NCI-H446 treated with DMSO at 0.1 percent for 48 hours (cell line): ENCODE data around the gene MSMO1.

Source experiments
- DNase-seq: peaks from one replicate; lab custom pipeline; 2025; lab: John Stamatoyannopoulos, UW

The MSMO1 gene

DNA sequence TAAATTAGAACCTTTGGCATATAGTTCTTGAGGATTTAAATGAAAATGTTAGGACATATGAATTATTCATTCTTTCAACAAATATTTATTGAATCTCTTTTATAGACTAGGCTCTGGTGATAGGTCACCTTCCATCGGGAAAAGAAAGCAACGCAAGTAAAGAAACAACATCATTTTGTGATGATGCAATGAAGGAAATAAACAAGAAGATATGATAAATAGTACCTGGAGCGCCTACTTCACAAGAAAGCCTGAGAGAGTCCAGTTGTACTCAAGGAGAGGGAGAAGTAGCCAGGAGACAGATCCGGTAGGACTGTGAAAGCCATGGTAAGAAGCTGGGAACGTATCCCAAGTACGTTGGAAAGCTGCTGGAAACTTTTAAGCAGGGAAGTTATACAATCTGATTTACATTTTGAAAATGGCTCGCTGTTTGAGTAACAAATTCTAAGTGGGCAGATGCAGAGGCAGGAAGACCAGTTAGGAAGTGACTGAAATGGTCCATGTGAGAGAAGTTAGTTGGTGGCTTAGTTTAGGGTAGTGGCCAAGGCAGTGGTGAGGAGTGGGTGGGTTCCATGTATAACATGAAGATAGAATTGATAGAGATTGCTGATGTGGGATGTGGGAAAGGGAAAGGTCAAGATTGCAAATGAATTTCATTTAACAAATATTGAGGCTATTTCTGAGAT is 33.7 kb downstream of the MSMO1 start:
- no peak for DNase-seq

DNA sequence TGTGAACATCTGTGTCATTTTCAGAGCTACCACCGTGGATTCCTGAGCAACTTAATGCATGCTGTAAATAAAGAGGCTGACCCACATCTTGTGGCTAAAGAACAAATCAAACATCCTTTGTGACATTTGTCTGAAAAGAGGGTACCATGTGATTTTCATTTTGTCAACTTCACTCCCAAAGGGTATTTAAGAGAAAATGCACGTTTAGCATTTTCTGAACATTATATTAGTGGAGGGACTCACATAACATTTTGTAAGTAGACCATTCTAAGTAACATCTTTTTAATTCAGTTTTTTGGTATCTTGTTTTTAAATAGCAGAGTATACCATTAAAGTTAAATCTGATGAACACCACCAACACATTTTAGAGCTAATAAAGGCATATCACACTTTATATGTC is 34.3 kb downstream of the MSMO1 start:
- no peak for DNase-seq

DNA sequence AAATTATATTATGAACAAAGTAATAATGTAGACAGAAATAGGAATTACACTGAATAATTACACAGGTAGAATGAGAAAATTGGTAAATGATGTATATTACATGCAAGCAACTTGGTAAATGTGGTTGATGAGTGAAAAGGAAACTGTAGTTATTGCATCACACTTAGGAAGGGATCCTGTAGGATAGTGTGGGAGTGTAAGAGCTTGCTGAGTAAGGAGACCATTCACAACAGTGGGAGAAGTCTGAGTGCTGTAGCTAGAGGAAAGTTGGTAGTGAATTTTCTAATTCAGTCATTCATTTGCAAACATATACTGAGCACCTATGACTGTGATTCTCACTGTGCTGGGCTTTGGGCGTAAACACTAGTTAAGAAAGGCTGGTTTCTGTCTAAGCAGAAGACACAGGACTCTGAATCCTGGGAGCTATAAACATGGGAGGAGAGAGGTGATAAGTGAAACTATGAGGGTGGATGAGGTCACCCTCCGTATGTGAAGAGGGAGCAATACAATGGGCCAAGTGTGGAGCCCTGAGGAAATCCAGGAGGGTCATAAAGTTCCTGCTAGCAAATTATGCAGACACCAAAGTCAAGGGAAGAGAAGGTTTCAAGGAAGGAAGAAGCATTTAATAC is 37.1 kb downstream of the MSMO1 start:
- DNase-seq, result no peak

DNA sequence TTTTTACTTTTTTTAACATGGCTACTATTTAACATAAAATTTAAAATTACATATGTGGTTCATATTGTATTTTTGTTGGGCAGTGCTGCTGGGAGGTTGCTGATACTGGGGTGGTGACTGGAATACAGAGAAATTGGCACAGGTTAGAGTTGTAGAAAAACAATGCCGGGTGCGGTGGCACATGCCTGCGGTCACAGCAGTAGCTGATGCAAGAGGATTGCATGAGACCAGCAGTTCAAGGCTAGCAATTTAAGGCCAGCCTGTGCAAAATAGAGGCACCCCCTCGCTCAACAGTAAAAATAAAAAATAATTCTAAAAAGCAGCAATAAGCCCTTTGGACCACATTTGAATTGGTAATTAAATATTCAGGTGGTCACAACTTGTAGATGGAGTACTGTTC is 39.6 kb downstream of the MSMO1 start:
- no peak for DNase-seq

DNA sequence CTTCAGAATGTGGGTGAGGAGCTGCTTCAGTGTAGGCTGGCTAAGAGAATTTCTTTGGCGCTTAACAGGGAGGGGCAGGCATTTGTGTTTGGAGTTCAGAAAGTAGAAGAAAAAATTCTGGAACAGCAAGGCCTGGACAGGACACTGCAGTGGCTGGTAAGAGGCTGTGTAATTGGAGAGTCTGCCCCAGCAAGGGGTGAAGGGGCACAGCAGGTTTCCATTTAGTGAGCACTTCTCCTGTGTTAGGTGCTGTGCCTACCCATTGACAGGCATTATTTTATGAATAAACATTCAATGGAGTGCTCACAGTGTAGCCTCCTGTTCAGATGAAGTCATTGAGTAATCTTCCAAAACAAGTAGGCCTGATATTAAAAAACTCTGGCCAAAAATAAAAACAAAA is 40.6 kb downstream of the MSMO1 start:
- no peak for DNase-seq

DNA sequence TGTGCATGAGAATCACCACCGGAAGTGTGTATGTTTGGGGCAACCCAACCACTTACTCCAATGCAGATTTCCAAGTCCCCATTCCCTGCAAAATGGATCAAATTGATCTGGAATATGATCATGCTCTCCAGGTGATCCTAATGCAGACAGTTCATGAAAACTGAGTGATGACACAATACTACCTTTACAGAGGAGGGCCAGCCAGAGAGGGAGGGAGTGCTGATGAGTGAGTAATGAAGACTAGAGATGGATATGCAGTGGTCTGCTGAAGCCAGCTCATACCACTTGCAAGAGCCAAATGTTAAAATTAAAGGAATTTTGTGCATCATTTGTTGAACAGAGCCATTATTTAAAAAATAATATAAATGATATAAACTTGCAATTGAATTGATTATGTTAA is 41.1 kb downstream of the MSMO1 start:
- DNase-seq, result no peak

DNA sequence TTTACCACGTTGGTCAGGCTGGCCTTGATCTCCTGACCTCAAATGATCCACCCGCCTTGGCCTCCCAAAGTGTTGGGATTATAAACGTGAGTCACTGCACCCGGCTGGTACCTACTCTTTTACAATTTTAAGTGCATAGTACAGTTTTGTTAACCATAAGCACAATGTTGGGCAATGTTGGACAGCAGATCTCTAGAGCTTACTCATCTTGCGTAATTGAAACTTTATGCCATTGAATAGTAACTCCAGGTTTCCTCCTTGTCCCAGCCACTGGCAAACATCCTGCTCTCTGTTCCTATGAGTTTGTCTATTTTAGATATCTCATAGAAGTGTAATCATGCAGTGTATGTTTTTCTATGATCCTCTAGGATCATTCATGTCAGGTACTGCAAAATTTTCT is 42.1 kb downstream of the MSMO1 start:
- DNase-seq, result no peak

DNA sequence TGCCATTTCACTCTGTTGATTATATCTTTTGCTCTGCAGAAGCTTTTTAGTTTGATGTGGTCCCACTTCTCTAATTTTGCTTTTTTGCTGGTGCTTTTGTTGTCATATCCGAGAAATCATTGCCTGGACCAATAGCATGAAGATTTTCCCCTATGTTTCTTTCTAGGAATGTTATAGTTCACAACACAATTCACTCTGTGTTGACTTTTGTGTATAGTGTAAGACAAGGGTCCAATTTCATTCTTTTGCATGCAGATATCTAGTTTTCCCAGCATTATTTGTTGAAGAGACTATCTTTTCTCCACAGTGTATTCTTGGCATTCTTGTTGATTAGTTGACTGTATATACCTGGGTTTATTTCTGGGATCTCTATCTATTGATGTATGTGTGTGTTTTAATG is 43.1 kb downstream of the MSMO1 start:
- no peak for DNase-seq

DNA sequence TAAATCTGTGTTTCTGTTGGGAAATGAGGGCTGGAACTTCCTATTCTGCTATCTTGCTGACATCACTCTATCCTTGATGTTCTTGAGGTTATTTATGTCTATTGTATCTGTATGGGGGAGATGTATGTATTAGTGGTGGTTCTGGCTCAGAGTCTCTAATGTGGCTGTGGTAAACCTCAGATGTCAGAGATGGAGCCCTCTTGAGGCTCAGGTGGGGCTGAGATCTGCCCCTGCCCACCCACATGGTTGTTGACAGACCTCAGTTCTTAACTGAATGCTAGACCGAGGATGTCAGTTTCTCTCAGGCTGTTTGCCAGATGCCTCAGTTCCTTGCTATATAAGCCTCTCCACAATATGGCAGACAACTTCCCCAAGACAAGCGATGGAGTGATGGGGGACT is 48.0 kb downstream of the MSMO1 start:
- no peak for DNase-seq

DNA sequence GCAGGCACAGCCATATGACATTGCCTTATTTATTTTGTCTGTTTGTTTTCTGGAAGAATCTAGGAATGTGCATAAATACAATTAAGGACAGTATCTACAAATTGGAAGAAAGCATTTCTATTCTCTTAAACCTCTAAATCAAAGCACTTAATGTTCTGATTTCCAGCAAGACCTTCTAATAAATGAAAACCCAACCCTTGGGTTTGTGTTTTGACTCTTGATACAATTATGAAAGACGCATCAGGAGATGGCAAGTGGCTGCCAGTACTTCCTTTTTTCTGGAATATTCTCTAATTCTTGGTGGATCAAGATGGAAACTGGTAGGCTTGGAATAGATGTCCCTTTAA is 50.9 kb downstream of the MSMO1 start:
- DNase-seq, result no peak

DNA sequence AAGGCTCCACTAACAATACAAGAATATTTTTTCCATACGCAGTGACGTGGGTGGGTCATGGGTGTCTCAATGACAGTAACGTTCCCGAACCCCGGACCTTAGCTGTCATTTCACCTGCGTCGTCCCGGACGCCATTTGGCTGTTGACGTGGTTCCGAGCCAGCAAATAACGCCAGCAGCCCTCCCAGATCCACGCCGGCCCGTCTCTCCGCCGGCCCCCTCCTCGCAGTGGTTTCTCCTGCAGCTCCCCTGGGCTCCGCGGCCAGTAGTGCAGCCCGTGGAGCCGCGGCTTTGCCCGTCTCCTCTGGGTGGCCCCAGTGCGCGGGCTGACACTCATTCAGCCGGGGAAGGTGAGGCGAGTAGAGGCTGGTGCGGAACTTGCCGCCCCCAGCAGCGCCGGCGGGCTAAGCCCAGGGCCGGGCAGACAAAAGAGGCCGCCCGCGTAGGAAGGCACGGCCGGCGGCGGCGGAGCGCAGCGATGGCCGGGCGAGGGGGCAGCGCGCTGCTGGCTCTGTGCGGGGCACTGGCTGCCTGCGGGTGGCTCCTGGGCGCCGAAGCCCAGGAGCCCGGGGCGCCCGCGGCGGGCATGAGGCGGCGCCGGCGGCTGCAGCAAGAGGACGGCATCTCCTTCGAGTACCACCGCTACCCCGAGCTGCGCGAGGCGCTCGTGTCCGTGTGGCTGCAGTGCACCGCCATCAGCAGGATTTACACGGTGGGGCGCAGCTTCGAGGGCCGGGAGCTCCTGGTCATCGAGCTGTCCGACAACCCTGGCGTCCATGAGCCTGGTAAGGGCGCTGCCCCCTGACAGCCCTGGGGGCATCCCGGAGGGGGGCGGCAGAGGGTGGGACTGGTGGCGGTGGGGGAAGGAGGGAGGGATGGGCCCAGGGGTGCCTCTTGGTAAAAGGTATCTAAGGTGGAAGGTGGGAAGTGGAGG is 51.5 kb downstream of the MSMO1 start, which contains the start of gene CPE:
Gene CPE (plus strand): TSS at position 264 of the 933 bp plus-strand sequence. CDS start 214 bp downstream, at position 478.
- peak; percentile 82 for DNase-seq

DNA sequence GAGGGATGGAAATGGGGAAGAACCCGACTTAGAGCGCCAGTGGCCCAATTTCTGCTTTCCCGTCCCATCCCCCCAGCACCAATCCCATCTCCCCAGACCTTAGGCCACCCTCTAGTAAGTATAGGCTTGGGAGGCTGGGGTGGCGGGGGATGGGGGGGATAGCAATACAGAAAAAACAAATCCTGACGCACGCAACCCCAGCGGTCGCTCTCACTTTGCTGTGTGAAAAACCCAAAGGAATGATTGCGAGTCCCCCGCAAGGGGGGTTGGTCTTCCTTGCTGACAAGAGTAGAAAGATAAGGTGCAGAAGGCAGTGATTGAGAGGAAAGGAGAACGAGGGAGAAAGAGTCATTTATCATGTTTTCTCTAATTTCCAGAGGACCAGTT is 52.2 kb downstream of the MSMO1 start:
- DNase-seq, result peak; percentile 41

DNA sequence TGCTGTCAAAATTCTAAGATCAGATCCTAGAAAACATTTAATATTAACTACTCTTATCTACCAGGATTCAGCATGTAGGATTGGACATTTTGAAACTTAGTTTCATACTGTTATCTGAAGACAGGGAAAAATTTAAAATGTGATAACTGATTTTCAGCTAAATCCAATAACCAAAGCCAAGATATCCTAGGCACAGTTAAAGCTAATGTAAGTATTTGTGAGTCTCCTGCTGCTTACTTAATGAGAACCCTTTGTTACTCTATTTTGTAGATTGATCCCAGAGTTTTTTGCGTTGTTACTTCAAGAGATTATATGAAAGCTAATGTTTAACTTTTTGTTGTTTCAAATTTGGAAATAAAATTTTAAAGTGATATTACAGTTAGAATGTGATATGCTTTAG is 53.3 kb downstream of the MSMO1 start:
- DNase-seq, result no peak

DNA sequence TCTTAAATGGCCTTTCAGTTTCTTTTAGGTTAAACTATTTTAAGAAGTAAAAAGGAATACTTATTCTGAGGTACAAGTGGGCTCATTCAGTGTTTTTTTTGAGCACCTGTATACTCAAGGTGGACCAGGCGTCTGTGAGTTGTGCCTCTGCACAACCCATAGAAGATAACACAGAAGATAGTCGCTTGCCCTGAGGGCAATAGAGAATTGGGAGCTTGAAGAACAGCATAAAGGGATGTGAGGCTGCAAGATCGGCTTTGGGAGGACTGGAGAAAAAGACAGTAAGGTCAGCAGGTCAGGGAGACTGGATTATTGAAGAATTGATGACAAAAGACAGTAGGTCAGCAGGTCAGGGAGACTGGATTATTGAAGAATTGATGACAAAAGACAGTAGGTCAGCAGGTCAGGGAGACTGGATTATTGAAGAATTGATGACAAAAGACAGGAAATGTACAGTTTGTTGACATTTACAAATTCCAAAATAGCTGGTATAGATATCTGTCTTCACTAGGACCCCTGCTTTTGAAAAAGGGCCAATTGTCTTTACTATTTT is 54.4 kb downstream of the MSMO1 start:
- DNase-seq, result peak; percentile 30

DNA sequence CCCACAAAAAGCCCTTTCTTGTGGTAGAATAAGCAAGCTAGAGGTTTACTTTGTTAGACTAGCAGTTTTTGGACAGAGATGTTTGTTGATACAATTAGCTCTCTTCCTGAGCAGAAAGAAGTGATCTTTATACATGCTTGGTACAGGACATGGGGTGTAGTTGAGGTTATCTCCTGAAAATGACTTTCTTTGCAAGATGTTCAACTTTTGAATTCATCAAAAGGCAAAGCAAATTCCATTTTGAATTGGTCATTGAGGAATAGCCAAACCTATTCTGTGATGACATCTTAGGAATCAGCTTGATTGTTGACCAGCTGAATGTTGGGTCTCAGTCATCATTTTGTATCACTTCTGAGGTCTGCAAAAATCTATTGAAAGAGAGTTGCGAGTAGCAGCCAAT is 55.2 kb downstream of the MSMO1 start:
- peak; percentile 31 for DNase-seq

DNA sequence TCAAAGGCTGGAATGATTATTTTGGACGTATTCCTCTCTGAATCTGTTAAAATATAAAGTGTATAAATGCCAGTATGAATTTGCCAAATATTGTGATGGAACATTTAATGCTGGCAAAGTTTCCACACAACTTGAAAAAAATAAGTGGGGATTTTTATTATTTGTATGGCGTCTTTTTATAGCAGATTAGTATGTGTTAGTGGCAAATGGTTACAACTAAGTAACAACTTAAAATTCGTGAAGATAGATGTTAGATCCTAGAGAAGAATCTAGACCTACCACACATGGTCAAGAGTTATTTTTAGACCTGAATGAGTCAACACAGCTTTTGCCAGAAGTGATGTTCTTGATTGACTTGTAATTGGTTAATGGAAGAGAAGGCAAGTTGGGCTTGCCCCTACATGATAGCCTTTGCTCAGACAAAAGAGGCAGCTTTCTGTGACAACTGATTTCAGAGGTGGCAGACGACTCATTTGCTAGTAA is 56.2 kb downstream of the MSMO1 start:
- DNase-seq, result peak; percentile 98

DNA sequence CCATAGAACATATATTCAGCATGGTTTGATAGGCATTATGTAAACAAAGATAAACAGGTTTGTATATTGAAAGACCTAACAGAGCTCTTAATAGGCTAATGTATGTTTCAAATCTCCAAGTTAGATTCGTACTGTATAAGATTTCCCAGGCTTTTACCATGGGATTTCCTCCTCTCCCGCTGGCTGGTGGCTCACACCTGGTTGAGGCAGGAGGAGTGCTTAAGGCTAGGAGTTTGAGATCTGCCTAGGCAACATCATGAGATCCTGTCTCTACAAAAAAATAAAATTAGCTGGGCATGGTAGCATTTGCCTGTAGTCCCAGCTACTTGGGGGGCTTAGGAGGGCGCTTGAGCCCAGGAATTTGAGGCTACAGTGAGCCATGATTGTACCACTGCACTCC is 56.7 kb downstream of the MSMO1 start:
- no peak for DNase-seq

DNA sequence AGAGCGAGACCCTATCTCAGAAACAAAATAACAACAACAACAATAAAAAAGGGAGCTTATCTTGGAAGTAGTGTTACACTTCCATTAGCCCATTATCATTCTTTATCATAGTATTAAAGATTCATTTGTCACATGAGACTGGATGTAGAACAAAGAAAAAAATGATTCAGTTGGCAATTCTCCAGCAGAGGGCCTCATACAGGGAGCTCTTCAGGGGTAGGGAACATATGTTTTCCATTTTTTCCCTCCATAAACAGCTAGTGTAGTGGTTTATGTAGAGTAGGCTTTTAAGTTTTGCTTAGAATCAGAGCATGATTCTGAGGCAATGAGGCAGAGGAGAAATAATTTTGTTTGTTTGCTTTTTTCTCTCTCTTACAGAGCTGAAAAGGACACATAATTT is 57.1 kb downstream of the MSMO1 start:
- DNase-seq, result peak; percentile 86

DNA sequence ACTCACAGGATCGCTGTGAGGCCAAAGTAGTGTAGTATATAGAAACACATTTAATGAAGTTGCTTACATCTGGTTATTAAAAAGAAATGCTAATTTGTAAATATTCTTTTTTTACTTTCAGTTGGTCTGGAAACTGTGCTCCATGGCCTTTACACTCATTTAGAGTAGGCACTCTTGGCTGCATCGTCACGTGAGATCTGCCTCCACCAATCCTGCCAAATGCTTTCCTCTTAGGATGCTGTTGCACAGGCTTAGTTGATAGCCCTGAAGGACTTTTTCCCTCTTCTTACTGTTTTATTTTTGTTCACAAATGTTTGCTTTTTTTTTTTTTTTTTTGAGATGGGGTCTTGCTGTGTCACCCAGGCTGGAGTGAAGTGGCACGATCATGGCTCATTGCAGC is 57.7 kb downstream of the MSMO1 start:
- peak; percentile 59 for DNase-seq

DNA sequence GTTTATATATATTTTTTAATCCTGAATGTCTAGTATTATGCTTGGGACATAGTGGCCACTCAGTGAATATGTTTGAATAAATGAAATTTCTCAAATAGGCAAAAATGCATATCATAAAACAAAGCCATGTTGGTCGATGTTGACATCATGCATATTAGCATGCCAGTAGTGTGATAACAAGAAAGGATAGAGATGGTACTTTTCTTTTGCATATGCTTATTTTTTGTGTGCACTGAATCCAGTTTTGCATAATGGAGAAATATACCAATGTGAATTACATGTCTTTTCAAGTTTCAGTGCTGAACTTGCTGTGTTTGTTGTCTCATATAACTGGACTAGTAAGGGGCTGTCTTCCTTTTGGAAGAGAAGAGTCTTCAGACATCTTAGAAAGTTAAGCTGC is 58.9 kb downstream of the MSMO1 start:
- no peak for DNase-seq

DNA sequence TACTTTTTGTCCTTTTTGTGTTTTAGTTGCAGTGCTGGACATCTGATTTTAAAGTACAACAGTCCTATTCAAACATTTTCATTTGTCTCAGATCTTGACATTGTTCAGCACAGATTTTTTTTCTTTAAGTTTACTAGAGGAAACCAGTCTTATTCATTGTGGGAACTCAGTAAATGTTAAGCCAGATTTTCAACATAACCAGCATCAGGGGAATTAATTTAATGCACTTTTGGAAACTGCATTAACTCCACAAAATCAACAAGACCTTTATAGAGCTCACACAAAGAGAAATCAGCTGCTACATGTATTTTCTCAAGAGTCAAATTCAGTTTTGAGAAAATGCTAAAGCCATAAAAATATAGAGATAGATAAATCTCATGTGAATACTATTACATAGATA is 61.3 kb downstream of the MSMO1 start:
- DNase-seq, result no peak
